Measurements from ENCODE around the gene NAT9.

- TF ChIP-seq CTCF (IDR thresholded peaks at IDR 0.05) (peak; percentile 30 to 45 (median 34)), POLR2A (IDR thresholded peaks at IDR 0.05) (peak; percentile 79)
Observed at GRCh38 chr17:74736513-74737298, 39.4 kb downstream of the NAT9 start, which contains the start of gene RAB37.

All from right lobe of liver (tissue), 4 donors.